Common myeloid progenitor, CD34-positive (primary cell): ENCODE data around the gene SLC16A6.
"Not testable (repeated sequence)": the region's sequence is repeated elsewhere in the genome, so short reads cannot be mapped to it uniquely, and the experiment has no call there.

ENCODE experiments used
- CTCF ChIA-PET: fragments of 350-600 bp; sonication (Branson Sonifier 250); formaldehyde crosslinking; loops from one replicate; lab custom pipeline; 2021; ENCODE audit warnings: antibody characterized with exemption; lab: Charles Lee
- POLR2A ChIA-PET: fragments of 350-600 bp; sonication (Branson Sonifier 250); formaldehyde crosslinking; loops from one replicate; lab custom pipeline; 2021; ENCODE audit warnings: antibody characterized with exemption; lab: Charles Lee
- DNase-seq, 3 donors: peaks; one replicate each; pipeline versions ENCODE4 v3.0.0 to v3.0.0-alpha.2; 2013
- H3K27ac ChIP-seq, 2 experiments: 1 replicate in 1 of 2; 2 replicates in 1 of 2; pipeline ENCODE4 v1.7.0; 2013; ENCODE audit warnings: inconsistent platforms in 2 of 2, low read length in 2 of 2, mild to moderate bottlenecking in 2 of 2, low read depth in 1 of 2, moderate library complexity in 1 of 2; ENCODE audit not compliant: severe bottlenecking in 2 of 2, insufficient read depth in 1 of 2, poor library complexity in 1 of 2
- H3K27me3 ChIP-seq, 5 experiments: replicated peaks in 2 of 5; 1 replicate in 3 of 5; 2 replicates in 2 of 5; pipeline versions ENCODE4 v1.6.1 to v1.7.0; 2013; ENCODE audit warnings: low read length in 4 of 5, mild to moderate bottlenecking in 2 of 5, moderate library complexity in 2 of 5, inconsistent platforms in 1 of 5; ENCODE audit not compliant: insufficient read depth in 5 of 5, control insufficient read depth in 4 of 5
- H3K36me3 ChIP-seq, 4 experiments: 1 replicate in 2 of 4; 2 replicates in 2 of 4; pipeline versions ENCODE4 v1.6.1 to v1.7.0; 2013; ENCODE audit warnings: low read length in 3 of 4, control low read depth in 1 of 4, mild to moderate bottlenecking in 1 of 4; ENCODE audit not compliant: control insufficient read depth in 4 of 4, insufficient read depth in 4 of 4
- H3K4me1 ChIP-seq, 4 experiments: 1 replicate in 3 of 4; 2 replicates in 1 of 4; pipeline versions ENCODE4 v1.6.1 to v1.7.1; 2013; ENCODE audit warnings: low read length in 3 of 4, mild to moderate bottlenecking in 3 of 4, control low read depth in 1 of 4, inconsistent platforms in 1 of 4, moderate library complexity in 1 of 4; ENCODE audit not compliant: control insufficient read depth in 4 of 4, insufficient read depth in 4 of 4; ENCODE audit errors: control extremely low read depth in 1 of 4
- H3K4me3 ChIP-seq, 7 experiments: 1 replicate in 4 of 7; 2 replicates in 3 of 7; pipeline versions ENCODE4 v1.5.1 to v1.7.0; 2013; ENCODE audit warnings: mild to moderate bottlenecking in 7 of 7, low read length in 6 of 7, moderate library complexity in 6 of 7, inconsistent platforms in 2 of 7, low read depth in 2 of 7, control low read depth in 1 of 7; ENCODE audit not compliant: insufficient read depth in 4 of 7, control insufficient read depth in 1 of 7; ENCODE audit errors: extremely low read depth in 1 of 7
- H3K9me3 ChIP-seq, 5 experiments: 1 replicate in 4 of 5; 2 replicates in 1 of 5; pipeline versions ENCODE4 v1.6.1 to v1.7.1; 2013; ENCODE audit warnings: low read length in 4 of 5, mild to moderate bottlenecking in 2 of 5, inconsistent platforms in 1 of 5, low read depth in 1 of 5, moderate library complexity in 1 of 5; ENCODE audit not compliant: control insufficient read depth in 4 of 5, insufficient read depth in 2 of 5; ENCODE audit errors: control extremely low read depth in 1 of 5
- WGBS: methylation state at CpG from one replicate; pipeline ENCODE4 v1.1.5; 2013; ENCODE audit not compliant: insufficient coverage; 5-methylcytosine and 5-hydroxymethylcytosine counted together

The SLC16A6 gene

GRCh38 chr17:68228039-68228680 lies 62.8 kb downstream of the SLC16A6 start:
- H3K27me3 ChIP-seq: not testable (repeated sequence)
- WGBS: 67% methylated on average over 5 of the region's 9 CpGs

GRCh38 chr17:68225055-68225454 lies 65.9 kb downstream of the SLC16A6 start:
- H3K36me3 ChIP-seq, H3K9me3 ChIP-seq, POLR2A ChIA-PET, H3K4me1 ChIP-seq, H3K27me3 ChIP-seq, H3K4me3 ChIP-seq, DNase-seq, H3K27ac ChIP-seq: not testable (repeated sequence)
- CTCF ChIA-PET: interaction anchor here (0.9 to 2.0 kb wide), 2 partner anchors 11 to 48 kb away, joined by 3 to 7 read pairs; no protein-coding TSS in a partner anchor
- 100% methylated on average over 3 of the region's 4 CpGs for whole genome bisulfite sequencing

More at GRCh38 chr17:68228039-68228680, 62.8 kb downstream of the SLC16A6 start:
- H3K4me1 ChIP-seq, H3K27ac ChIP-seq, H3K36me3 ChIP-seq, DNase-seq, H3K4me3 ChIP-seq, H3K9me3 ChIP-seq: not testable (repeated sequence)
- ChIA-PET POLR2A (interaction anchor here (1.0 kb wide), 1 partner anchor 20 kb away, joined by 3 read pairs; the partner anchor contains the start of gene AMZ2), CTCF (interaction anchor here (1.0 kb wide), 1 partner anchor 10 kb away, joined by 3 read pairs; no protein-coding TSS in a partner anchor)

- POLR2A ChIA-PET: no interaction called here
- no peaks in the 10 kb centered on the region for H3K36me3 ChIP-seq
- H3K4me1 ChIP-seq: no peaks in the 10 kb centered on the region
- no peak for DNase-seq
- 84% methylated on average over 8 of the region's 8 CpGs for WGBS
- CTCF ChIA-PET: interaction anchor here (1.2 to 1.7 kb wide), 2 partner anchors 22 to 23 kb away, joined by 3 read pairs; no protein-coding TSS in a partner anchor
- peaks cover 0 to 2% (median 0%) of the 10 kb centered on the region in 5 experiments for H3K9me3 ChIP-seq
- no peaks in the 10 kb centered on the region for H3K27me3 ChIP-seq
- H3K4me3 ChIP-seq: no peak overlapping the region
- no peak overlapping the region for H3K27ac ChIP-seq
Measured at GRCh38 chr17:68222606-68223005, 68.3 kb downstream of the SLC16A6 start.

- H3K27ac ChIP-seq: no peak overlapping the region
- no peaks in the 10 kb centered on the region for H3K36me3 ChIP-seq
- H3K4me3 ChIP-seq: no peak overlapping the region
- H3K9me3 ChIP-seq: peaks cover 0 to 2% (median 0%) of the 10 kb centered on the region in 5 experiments
- ChIA-PET POLR2A (no interaction called here), CTCF (interaction anchor here (0.6 to 1.7 kb wide), 3 partner anchors 21 to 35 kb away, joined by 3 read pairs; no protein-coding TSS in a partner anchor)
- H3K27me3 ChIP-seq: no peaks in the 10 kb centered on the region
- WGBS: 96% methylated on average over 4 of the region's 4 CpGs
- H3K4me1 ChIP-seq: no peaks in the 10 kb centered on the region
- DNase-seq: no peak
Measured at GRCh38 chr17:68221786-68222185, 69.1 kb downstream of the SLC16A6 start.

- H3K4me3 ChIP-seq, H3K9me3 ChIP-seq, H3K4me1 ChIP-seq, H3K27ac ChIP-seq, CTCF ChIA-PET, DNase-seq, POLR2A ChIA-PET, H3K27me3 ChIP-seq, H3K36me3 ChIP-seq: not testable (repeated sequence)
- WGBS: 96% methylated on average over 9 of the region's 12 CpGs
Measured at GRCh38 chr17:68220786-68221185, 70.1 kb downstream of the SLC16A6 start.

- CTCF ChIA-PET, H3K27me3 ChIP-seq, H3K36me3 ChIP-seq, DNase-seq, H3K27ac ChIP-seq, H3K4me1 ChIP-seq, POLR2A ChIA-PET, H3K9me3 ChIP-seq, H3K4me3 ChIP-seq: not testable (repeated sequence)
- no CpG with 5 or more reads among the region's 2 CpGs for WGBS
Measured at GRCh38 chr17:68220186-68220585, 70.7 kb downstream of the SLC16A6 start.

GRCh38 chr17:68219429-68219828 lies 71.5 kb downstream of the SLC16A6 start:
- H3K36me3 ChIP-seq, H3K27me3 ChIP-seq, H3K27ac ChIP-seq, POLR2A ChIA-PET, CTCF ChIA-PET, H3K9me3 ChIP-seq, DNase-seq, H3K4me3 ChIP-seq: not testable (repeated sequence)
- H3K4me1 ChIP-seq: peaks cover 1 to 11% (median 5%) of the 10 kb centered on the region in 4 experiments
- WGBS: 80% methylated on average over 1 of the region's 5 CpGs
